GM21723 (cell line): ENCODE results near the gene RPL36.
"Not testable (repeated sequence)": the region's sequence is repeated elsewhere in the genome, so short reads cannot be mapped to it uniquely, and the experiment has no call there.

ENCODE experiments used
- ATAC-seq: cut with Tn5 transposase; IDR thresholded peaks from one replicate; pipeline ENCODE4 v1.9.1; 2021; ENCODE audit warnings: mild to moderate bottlenecking, moderate library complexity; ENCODE audit not compliant: unreplicated experiment

RPL36 gene

GRCh38 chr19:5688262-5688881, 1.7 kb upstream of the RPL36 start:
- ATAC-seq: not testable (repeated sequence)

DNA sequence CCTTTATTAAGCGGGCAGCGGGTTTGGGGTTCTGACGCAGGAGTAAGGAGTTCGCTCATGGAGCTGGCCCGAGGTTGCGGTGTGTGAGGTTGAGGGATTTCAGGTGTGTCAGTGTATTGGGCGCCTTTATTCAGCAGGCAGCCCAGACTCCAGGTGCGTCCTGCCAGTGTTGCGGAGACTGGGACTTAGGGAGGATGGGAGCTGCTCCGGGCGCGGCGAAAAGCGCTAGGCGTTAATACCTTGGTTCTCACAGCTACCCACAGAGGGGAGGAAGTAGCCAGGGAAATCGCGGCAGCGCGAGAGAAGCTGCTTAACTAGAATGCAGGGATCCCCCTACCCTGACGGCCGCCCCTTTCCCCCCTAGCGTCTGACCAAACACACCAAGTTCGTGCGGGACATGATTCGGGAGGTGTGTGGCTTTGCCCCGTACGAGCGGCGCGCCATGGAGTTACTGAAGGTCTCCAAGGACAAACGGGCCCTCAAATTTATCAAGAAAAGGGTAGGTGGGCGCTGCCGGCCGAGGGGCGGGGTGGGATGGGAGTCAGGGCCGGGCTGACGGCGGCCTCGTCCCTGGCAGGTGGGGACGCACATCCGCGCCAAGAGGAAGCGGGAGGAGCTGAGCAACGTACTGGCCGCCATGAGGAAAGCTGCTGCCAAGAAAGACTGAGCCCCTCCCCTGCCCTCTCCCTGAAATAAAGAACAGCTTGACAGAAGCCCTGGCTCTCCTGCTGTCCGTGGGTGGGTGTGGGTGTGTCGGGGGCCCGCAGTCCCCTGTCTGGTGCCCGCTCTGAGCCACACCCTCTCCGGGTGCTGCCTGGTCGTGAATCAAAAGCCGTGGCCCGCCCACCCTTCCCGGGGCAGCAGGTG, 1.1 kb downstream of the RPL36 start:
- ATAC-seq: no peak

- ATAC-seq: no peak
Measured at GRCh38 chr19:5691822-5692722, 2.0 kb downstream of the RPL36 start.

DNA sequence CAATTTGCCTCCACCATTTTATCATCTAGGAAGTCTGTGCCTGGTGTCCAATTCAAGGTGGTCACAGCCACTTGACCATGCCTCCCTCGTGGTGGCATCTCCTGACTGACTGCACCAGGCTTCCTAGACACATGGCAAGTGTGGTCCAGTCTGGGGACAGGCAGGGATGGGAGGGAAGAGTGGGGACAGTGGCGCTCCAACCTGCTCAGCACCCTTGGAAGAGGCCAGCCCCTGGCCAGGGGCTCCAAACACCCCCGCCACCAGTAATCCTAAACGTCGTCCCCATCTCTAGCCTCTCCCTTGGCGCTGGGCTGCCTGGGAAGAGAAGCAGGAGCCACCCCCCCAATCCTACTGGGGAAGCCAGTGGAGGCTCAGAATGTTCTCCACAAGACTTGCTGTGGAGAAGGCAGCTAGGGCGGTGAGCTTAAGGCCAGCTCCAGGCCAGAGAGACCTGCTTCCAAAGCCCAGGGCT, 2.7 kb downstream of the RPL36 start:
- ATAC-seq: no peak

GRCh38 chr19:5693195-5694166, 3.4 kb downstream of the RPL36 start:
- ATAC-seq: no peak

- no peak for ATAC-seq
Measured at GRCh38 chr19:5694167-5694955, 4.3 kb downstream of the RPL36 start.

DNA sequence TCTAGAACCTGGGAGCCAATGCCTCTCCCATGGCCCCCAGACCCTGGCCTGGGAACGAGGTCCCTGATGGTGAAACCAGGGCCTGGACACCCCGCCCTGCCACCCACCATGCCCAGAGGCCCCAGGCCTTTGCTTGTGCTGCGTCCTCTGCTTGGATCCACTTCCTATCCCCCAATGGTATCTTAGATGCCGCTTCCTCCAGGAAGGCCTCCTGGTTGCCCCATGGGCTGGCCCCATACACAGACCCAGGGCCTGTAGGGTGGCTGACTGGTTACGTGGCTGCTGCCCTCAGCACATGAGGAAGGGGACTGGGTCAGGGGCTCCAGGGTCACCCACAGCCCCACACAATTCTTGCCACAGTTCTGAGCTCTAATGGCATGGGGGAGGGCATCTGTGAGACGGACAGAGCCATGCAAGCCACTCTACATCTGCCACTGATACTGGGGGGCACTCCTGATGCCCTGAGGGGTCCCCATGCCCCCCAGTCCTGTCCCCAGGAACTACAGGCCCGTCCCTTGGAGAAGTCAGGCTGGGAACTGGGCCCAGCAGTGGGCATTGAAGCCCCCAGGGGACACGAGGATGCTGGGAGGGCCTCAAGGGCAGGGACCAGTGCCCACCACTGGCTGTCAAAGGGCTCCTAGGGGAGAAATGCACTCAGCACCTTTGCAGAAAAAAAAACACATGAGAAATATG, 5.0 kb downstream of the RPL36 start:
- ATAC-seq: no peak

DNA sequence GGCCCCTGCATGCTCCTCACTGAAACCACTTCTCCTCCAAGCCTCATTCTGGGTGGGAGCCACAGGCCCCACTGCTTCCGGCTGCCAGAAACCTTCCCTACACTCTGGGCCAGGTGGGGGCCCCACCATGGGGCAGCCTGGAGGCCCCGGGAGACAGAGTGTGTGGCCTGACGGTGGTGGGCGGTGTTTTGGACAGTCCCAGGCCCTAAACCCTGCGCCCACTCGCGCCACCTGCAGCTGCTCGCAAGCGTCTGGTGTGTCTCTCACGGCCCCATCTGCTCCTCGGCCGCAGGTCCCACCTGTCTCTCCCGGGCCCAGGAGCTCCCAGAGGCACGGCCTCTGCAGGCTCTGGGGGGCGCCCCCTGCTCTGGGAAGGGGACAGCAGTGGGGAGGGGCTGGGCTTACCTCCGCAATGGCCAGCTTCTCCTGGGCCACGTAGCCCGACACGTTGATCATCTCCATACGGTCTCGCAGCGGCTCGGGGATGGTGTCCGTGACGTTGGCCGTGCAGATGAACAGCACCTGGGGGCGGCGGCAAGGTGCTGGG, 5.6 kb downstream of the RPL36 start:
- ATAC-seq: no peak

DNA sequence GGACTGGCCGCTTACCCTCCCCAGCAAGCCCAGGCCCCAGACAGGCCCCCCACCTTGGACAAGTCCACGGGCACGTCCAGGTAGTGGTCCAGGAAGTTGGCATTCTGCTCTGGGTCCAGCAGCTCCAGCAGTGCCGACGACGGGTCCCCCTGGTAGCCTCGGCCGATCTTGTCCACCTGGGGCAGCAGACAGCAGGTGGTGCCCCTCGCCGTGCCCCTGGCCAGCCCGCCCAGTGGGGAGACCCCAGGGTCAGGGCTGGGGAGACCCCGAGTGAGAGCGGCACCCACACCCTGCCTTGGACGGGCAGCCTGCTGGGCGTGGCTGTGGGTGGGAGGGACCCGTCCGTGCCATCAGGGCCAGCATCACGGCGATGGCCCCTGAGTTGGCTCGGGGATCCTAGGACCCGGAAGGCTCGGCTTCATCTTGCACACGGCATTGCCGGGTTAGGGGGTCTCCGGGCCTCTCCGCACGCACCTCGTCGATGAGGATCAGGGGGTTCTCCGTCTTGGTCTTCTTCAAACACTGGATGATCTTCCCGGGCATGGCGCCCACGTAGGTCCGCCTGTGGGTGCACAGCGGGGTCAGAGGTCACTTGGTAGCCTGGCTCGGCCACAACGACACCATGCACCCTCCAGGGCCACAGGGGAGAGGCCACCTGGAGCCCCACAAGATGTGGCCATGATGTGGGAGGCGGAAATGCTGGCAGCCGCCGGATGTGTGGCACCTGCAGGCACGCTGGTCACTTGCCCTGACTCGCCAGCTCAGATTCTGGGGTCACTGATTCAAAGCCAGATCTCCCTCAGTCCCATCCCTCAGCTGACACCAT, 6.3 kb downstream of the RPL36 start:
- ATAC-seq: no peak

DNA sequence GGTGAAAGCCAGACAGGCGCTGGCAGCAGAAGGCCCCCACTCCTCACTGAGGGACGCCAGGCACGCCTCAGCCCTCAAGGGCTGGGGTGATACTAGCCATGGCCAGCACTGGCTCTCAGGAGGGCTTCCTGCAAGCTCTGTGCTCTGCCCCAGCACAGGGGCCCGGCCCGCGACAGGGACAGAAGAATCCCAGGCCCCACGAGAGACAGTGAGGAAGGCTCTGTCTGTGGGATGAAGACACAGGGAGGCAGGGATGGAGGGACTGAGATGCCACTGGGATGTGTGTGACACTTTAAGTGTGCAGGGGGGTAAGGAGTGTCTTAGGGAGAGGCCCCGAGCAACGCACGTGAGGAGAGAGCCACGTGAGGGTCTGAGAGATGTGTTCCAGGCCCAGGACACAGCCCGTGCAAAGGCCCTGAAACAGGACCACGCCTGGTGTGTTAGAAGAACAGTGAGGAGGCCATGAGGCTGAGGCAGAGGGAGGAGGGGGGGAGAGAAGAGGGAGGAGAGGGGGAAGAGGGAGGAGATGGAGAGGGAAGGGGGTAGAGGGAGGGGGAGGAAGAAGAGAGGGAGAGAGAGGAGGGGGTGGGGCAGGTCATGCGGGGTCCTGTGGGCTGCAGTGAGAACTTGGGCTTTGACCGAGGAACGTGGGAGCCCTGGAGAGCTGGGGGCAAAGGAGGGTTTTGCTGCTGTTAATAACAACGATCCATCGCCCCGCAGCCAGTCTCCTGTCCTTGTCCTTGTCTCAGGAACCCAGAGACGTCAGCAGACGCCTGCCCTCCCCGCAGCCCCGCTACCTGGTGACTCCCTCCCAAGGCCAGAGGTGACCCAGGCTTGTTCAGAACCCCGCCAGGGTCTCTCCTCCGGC, 7.2 kb downstream of the RPL36 start:
- ATAC-seq: no peak

- no peak for ATAC-seq
Measured at GRCh38 chr19:5697890-5698634, 8.0 kb downstream of the RPL36 start.

GRCh38 chr19:5698635-5699422, 8.7 kb downstream of the RPL36 start:
- no peak for ATAC-seq

DNA sequence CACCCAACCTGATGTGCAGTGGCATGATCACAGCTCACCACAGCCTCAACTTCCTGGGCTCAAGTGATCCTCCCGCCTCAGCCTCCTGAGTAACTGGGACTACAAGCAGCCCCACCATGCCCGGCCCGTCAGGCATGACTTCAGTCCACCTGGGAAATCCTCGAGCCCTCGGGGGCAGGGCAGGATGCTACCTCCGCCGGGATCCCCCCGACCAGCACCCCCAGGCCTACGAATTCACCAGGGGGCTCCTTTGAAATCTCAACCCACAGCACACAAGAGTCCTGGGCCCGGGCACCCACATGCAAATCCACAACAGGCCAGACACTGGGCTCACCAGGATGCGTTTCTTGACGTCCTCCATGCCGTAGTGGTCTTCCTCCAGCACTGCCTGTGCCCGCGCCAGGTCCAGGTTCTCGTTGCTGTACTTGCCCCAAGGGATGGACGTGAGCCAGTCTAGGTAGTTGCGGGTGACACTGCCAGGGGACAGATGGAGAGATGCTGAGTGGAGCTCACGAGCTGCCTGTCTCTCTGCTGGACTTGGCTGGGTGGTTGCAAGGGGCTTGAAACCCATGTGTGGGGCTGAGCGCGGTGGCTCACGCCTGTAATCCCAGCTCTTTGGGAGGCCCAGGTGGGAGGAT, 10.5 kb downstream of the RPL36 start:
- no peak for ATAC-seq

- ATAC-seq: not testable (repeated sequence)
Measured at GRCh38 chr19:5702053-5702410, 11.9 kb downstream of the RPL36 start.
